Smooth muscle cell (in vitro differentiated cells): Measurements from ENCODE around the gene HYAL4. TPM values are rescaled to one million over a fixed set of nuclear protein-coding genes. Genes with fewer than 3 reads are reported as not detected.
A peak's percentile ranks its signal among the peaks of the same experiment; 100 is the strongest.

Source experiments
- DNase-seq: peaks from one replicate; lab custom pipeline; 2025; ENCODE audit not compliant: unreplicated experiment; lab: John Stamatoyannopoulos, UW
- H2AFZ ChIP-seq: fragments of 200-600 bp; sonication (generic); 2 replicates; pipeline ENCODE4 v1.6.0; 2016; ENCODE audit warnings: antibody characterized with exemption, low read depth, mild to moderate bottlenecking
- H3F3A ChIP-seq: fragments of 200-600 bp; sonication (generic); 2 replicates; pipeline ENCODE4 v1.6.0; 2017; ENCODE audit warnings: antibody characterized with exemption, low read depth
- H3K27ac ChIP-seq: fragments of 200-600 bp; sonication (generic); 2 replicates; pipeline ENCODE4 v1.5.1; 2016; ENCODE audit warnings: low read depth, mild to moderate bottlenecking
- H3K27me3 ChIP-seq: fragments of 200-600 bp; sonication (generic); 2 replicates; pipeline ENCODE4 v1.6.1; 2016; ENCODE audit warnings: low read depth, mild to moderate bottlenecking
- H3K36me3 ChIP-seq: fragments of 200-600 bp; sonication (generic); 2 replicates; pipeline ENCODE4 v1.5.1; 2016; ENCODE audit warnings: low read depth
- H3K4me1 ChIP-seq: fragments of 200-600 bp; sonication (generic); 2 replicates; pipeline ENCODE4 v1.5.1; 2016; ENCODE audit warnings: low read depth
- H3K4me2 ChIP-seq: fragments of 200-600 bp; sonication (generic); 2 replicates; pipeline ENCODE4 v1.6.0; 2016; ENCODE audit warnings: mild to moderate bottlenecking
- H3K4me3 ChIP-seq: fragments of 200-600 bp; sonication (generic); 2 replicates; pipeline ENCODE4 v1.5.1; 2016; ENCODE audit warnings: mild to moderate bottlenecking
- H3K79me2 ChIP-seq: fragments of 200-600 bp; sonication (generic); 2 replicates; pipeline ENCODE4 v1.6.0; 2016; ENCODE audit warnings: low read depth, mild to moderate bottlenecking
- H3K9ac ChIP-seq: fragments of 200-600 bp; sonication (generic); 2 replicates; pipeline ENCODE4 v1.6.0; 2016; ENCODE audit warnings: low read depth
- H3K9me3 ChIP-seq: fragments of 200-600 bp; sonication (generic); replicated peaks from 2 replicates; pipeline ENCODE4 v1.5.1; 2016; ENCODE audit warnings: low read depth
- H4K20me1 ChIP-seq: fragments of 200-600 bp; sonication (generic); 2 replicates; pipeline ENCODE4 v1.6.0; 2016; ENCODE audit warnings: low read depth
- WGBS: methylation state at CpG from one replicate; pipeline ENCODE4 v1.1.7; 2016; ENCODE audit warnings: low lambda C conversion rate; 5-methylcytosine and 5-hydroxymethylcytosine counted together
- polyA plus RNA-seq: library from polyadenylated mRNA; unstranded; fragments of >200 nt; fragmentation: Nextera tagmentation; extraction: Ambion mirVana; gene quantifications from 2 replicates; pipeline ENCODE4 v1.2.1, GENCODE V29; 2016
- total RNA-seq: library from RNA; depleted of rRNA; stranded (reverse); fragments of >200 nt; gene quantifications from 2 replicates; pipeline ENCODE4 v1.2.3, GENCODE V29; 2014
- TF ChIP-seq, protein P1 (sequence below): fragments of 200-600 bp; sonication (generic); IDR thresholded peaks from 2 replicates; pipeline ENCODE4 v1.5.1; 2017; ENCODE audit warnings: borderline replicate concordance, mild to moderate bottlenecking, antibody characterized with exemption; ENCODE audit not compliant: insufficient read depth, poor library complexity, severe bottlenecking

Gene HYAL4
- total and polyA plus RNA-seq, 2 experiments from 2014 or later, result not detected

DNA sequence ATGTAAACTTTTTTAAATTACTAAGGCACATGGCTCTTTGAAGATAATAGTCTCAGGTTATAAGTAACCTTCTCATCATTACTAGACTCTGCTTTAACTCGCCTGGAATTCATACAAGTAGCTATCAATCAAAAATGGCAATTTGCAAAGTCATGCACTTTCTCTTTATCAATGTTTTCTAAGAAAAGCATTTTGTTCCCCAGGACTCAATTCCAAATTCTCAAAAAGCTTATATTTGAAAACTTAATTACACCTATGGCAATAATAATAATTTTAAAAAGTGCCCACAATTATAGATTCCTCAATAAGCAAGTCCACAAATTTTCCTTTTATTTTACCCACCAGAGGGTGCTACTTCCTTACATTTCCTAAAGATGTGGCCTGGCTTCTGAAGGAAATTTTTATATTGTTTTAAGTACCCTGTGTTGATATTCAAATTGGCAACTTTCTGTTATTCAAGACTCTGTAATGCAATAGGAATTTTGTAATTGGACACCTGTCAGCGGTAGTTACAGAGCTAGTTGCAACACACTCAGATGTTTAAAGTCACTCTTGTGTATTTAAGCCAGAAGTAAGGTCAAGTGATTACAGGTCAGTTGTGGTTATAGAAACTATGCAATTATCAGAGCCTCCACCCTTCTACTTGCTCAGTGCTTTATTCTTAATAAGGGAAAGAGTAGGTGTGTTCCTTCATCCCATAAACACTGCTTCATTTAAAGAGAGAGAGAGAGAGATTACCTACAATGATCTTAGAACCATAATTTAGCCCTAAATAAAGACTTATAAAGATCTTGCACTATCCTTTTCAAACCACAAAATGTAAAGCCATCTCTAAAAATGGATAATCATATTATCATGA is 47.1 kb upstream of the HYAL4 start:
- Histone ChIP-seq H3K4me1 (no peaks in the 10 kb centered on the region), H3K9ac (no peak overlapping the region), H4K20me1 (no peaks in the 10 kb centered on the region), H3K27ac (no peak overlapping the region), H2AFZ (no peak overlapping the region), H3K27me3 (no peaks in the 10 kb centered on the region), H3F3A (no peaks in the 10 kb centered on the region), H3K4me2 (no peak overlapping the region), H3K9me3 (no peaks in the 10 kb centered on the region), H3K4me3 (peak overlapping the region; percentile 23), H3K79me2 (no peaks in the 10 kb centered on the region), H3K36me3 (no peaks in the 10 kb centered on the region)
- DNase-seq, result no peak
- WGBS, result 44% methylated on average over 2 of the region's 2 CpGs
- TF ChIP-seq, protein P1, sequence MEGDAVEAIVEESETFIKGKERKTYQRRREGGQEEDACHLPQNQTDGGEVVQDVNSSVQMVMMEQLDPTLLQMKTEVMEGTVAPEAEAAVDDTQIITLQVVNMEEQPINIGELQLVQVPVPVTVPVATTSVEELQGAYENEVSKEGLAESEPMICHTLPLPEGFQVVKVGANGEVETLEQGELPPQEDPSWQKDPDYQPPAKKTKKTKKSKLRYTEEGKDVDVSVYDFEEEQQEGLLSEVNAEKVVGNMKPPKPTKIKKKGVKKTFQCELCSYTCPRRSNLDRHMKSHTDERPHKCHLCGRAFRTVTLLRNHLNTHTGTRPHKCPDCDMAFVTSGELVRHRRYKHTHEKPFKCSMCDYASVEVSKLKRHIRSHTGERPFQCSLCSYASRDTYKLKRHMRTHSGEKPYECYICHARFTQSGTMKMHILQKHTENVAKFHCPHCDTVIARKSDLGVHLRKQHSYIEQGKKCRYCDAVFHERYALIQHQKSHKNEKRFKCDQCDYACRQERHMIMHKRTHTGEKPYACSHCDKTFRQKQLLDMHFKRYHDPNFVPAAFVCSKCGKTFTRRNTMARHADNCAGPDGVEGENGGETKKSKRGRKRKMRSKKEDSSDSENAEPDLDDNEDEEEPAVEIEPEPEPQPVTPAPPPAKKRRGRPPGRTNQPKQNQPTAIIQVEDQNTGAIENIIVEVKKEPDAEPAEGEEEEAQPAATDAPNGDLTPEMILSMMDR, result peak; percentile 55

DNA sequence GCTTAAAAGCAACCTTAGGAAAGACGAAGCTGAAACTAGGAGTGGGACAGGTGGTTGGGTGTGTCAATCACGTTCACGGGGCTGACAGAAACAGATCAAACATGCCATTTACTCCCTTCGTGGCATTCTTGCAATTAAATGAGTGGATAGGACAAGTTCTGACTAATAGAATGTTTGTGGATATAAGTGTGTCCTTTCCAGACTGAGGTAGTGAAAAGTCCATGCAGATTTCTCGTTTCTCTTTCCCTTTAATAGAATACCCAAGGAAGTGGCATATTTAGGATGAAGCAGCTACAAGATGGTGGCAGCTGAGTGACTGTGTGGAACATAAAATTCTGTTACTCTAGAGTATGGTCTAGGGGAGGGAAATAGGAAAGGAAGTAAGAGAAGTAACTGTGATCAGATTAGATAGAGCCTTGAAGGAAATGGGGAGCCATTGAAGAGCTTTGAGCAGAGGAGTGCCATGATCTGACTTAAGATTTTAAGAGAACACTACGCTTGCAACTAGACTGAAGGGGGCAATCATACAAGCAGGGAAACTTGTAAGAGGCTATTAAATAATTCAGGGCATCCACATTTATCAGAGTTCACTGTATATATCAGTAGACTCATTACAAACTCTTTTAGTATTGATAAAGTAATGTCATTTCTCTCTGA is 46.3 kb upstream of the HYAL4 start:
- TF ChIP-seq, protein P1, result no peak
- Histone ChIP-seq H3K36me3 (no peaks in the 10 kb centered on the region), H2AFZ (no peak overlapping the region), H3K4me1 (no peaks in the 10 kb centered on the region), H4K20me1 (no peaks in the 10 kb centered on the region), H3K9me3 (no peaks in the 10 kb centered on the region), H3F3A (no peaks in the 10 kb centered on the region), H3K27ac (no peak overlapping the region), H3K4me2 (no peak overlapping the region), H3K79me2 (no peaks in the 10 kb centered on the region), H3K4me3 (peak overlapping the region; percentile 23), H3K27me3 (no peaks in the 10 kb centered on the region), H3K9ac (no peak overlapping the region)
- WGBS, result 61% methylated on average over 6 of the region's 6 CpGs
- DNase-seq, result no peak

DNA sequence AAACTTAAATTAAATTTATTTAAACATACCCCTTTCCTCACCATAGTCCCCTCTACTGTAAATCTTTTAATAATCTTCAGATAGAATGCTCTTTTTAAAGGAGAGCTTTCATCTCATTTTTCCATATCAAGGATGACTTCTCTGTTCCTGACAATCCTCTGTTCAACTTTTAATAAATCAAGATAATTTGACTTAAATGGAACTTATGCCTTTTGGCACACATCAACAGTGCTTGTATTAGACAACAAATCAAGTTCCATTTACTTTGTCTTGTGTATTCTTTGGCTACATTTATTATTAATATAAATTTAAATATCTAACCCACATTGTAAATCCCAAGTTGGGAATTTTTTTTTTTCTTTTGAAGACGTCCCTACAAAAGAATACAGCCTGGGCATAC is 42.7 kb upstream of the HYAL4 start:
- no peaks in the 10 kb centered on the region for H3K4me1 ChIP-seq
- H4K20me1 ChIP-seq, result no peaks in the 10 kb centered on the region
- H3K4me2 ChIP-seq, result no peak overlapping the region
- WGBS, result 90% methylated on average over 1 of the region's 1 CpG
- H3F3A ChIP-seq, result no peaks in the 10 kb centered on the region
- no peaks in the 10 kb centered on the region for H3K27me3 ChIP-seq
- no peak for DNase-seq
- H3K79me2 ChIP-seq, result no peaks in the 10 kb centered on the region
- TF ChIP-seq, protein P1, result no peak
- H3K36me3 ChIP-seq, result no peaks in the 10 kb centered on the region
- no peak overlapping the region for H2AFZ ChIP-seq
- H3K9me3 ChIP-seq, result no peaks in the 10 kb centered on the region
- H3K27ac ChIP-seq, result no peak overlapping the region
- H3K4me3 ChIP-seq, result no peak overlapping the region
- no peak overlapping the region for H3K9ac ChIP-seq
